H9 (cell line): Measurements from ENCODE around the gene PLXNC1. TPM values are rescaled to one million over a fixed set of nuclear protein-coding genes. Genes with fewer than 3 reads are reported as not detected.

Experiments used
- DNase-seq: peaks from one replicate; pipeline ENCODE4 v3.0.0-alpha.2; 2017
- H2AFZ ChIP-seq: one replicate; pipeline ENCODE4 v1.6.1; 2013; ENCODE audit warnings: mild to moderate bottlenecking, low read length, control low read depth, moderate library complexity
- H2AK5ac ChIP-seq: 2 replicates; pipeline ENCODE4 v1.6.1; 2013; ENCODE audit warnings: low read length, control low read depth, mixed read lengths; ENCODE audit not compliant: insufficient read length
- H2BK120ac ChIP-seq: one replicate; pipeline ENCODE4 v1.6.1; 2013; ENCODE audit warnings: low read depth, mild to moderate bottlenecking, low read length, control low read depth, inconsistent platforms; ENCODE audit not compliant: poor library complexity, severe bottlenecking
- H2BK12ac ChIP-seq: 2 replicates; pipeline ENCODE4 v1.6.1; 2013; ENCODE audit warnings: low read length, control low read depth, mixed read lengths, low read depth; ENCODE audit not compliant: insufficient read length
- H2BK15ac ChIP-seq: 2 replicates; pipeline ENCODE4 v1.6.1; 2013; ENCODE audit warnings: low read depth, low read length, control low read depth
- H2BK20ac ChIP-seq: one replicate; pipeline ENCODE4 v1.6.1; 2013; ENCODE audit warnings: low read depth, mild to moderate bottlenecking, low read length, control low read depth, inconsistent platforms; ENCODE audit not compliant: poor library complexity, severe bottlenecking
- H2BK5ac ChIP-seq: 2 replicates; pipeline ENCODE4 v1.6.1; 2013; ENCODE audit warnings: low read length, control low read depth, mixed read lengths; ENCODE audit not compliant: insufficient read length
- H3K14ac ChIP-seq: 2 replicates; pipeline ENCODE4 v1.6.1; 2013; ENCODE audit warnings: low read length, control low read depth; ENCODE audit not compliant: insufficient read depth
- H3K18ac ChIP-seq: 2 replicates; pipeline ENCODE4 v1.6.1; 2013; ENCODE audit warnings: low read depth, mild to moderate bottlenecking, mixed read lengths, low read length, control low read depth; ENCODE audit not compliant: insufficient read length
- H3K23ac ChIP-seq: 2 replicates; pipeline ENCODE4 v1.6.1; 2013; ENCODE audit warnings: low read length, control low read depth, mixed read lengths, low read depth; ENCODE audit not compliant: insufficient read length
- H3K23me2 ChIP-seq: 2 replicates; pipeline ENCODE4 v1.6.1; 2013; ENCODE audit warnings: low read depth, mild to moderate bottlenecking, mixed read lengths, low read length, control low read depth; ENCODE audit not compliant: insufficient read length, poor library complexity, severe bottlenecking
- H3K27ac ChIP-seq: 2 replicates; pipeline ENCODE4 v1.5.1; 2013; ENCODE audit warnings: low read length, control low read depth, mixed read lengths, low read depth; ENCODE audit not compliant: insufficient read length
- H3K27me3 ChIP-seq: 2 replicates; pipeline ENCODE4 v1.6.1; 2013; ENCODE audit warnings: low read length, control low read depth, inconsistent platforms; ENCODE audit not compliant: insufficient read depth
- H3K4ac ChIP-seq: 2 replicates; pipeline ENCODE4 v1.6.1; 2013; ENCODE audit warnings: low read depth, mild to moderate bottlenecking, control low read depth, inconsistent platforms, low read length, moderate library complexity
- H3K4me1 ChIP-seq: 2 replicates; pipeline ENCODE4 v1.6.1; 2013; ENCODE audit warnings: low read length, control low read depth, inconsistent platforms; ENCODE audit not compliant: insufficient read depth
- H3K4me2 ChIP-seq: 2 replicates; pipeline ENCODE4 v1.6.1; 2013; ENCODE audit warnings: low read length, control low read depth, mixed read lengths; ENCODE audit not compliant: insufficient read length, insufficient read depth
- H3K56ac ChIP-seq: 2 replicates; pipeline ENCODE4 v1.6.1; 2013; ENCODE audit warnings: low read depth, mild to moderate bottlenecking, mixed read lengths, low read length, control low read depth; ENCODE audit not compliant: insufficient read length
- H3K79me1 ChIP-seq: 2 replicates; pipeline ENCODE4 v1.6.1; 2013; ENCODE audit warnings: low read depth, mild to moderate bottlenecking, moderate library complexity, low read length, control low read depth, inconsistent platforms; ENCODE audit not compliant: insufficient read depth, poor library complexity, severe bottlenecking
- H3K79me2 ChIP-seq: 2 replicates; pipeline ENCODE4 v1.6.1; 2013; ENCODE audit warnings: low read length, control low read depth, inconsistent platforms; ENCODE audit not compliant: insufficient read depth
- H3K9ac ChIP-seq: 2 replicates; pipeline ENCODE4 v1.6.1; 2013; ENCODE audit warnings: low read length, control low read depth, mixed read lengths; ENCODE audit not compliant: insufficient read length; ENCODE audit errors: extremely low read depth
- H3K9me3 ChIP-seq: one replicate; pipeline ENCODE4 v1.6.1; 2013; ENCODE audit warnings: low read depth, low read length, inconsistent platforms; ENCODE audit not compliant: control insufficient read depth
- H3T11ph ChIP-seq: one replicate; pipeline ENCODE4 v1.6.1; 2013; ENCODE audit warnings: mild to moderate bottlenecking, low read length, control low read depth, inconsistent platforms
- H4K20me1 ChIP-seq: one replicate; pipeline ENCODE4 v1.6.1; 2013; ENCODE audit not compliant: control insufficient read depth, insufficient read length, insufficient read depth
- H4K5ac ChIP-seq: 2 replicates; pipeline ENCODE4 v1.6.1; 2013; ENCODE audit warnings: low read depth, mild to moderate bottlenecking, mixed read lengths, low read length, control low read depth; ENCODE audit not compliant: insufficient read length
- H4K8ac ChIP-seq: replicated peaks from 2 replicates; pipeline ENCODE4 v1.6.1; 2013; ENCODE audit warnings: low read length, control low read depth, mixed read lengths, low read depth; ENCODE audit not compliant: insufficient read length
- H4K91ac ChIP-seq: 2 replicates; pipeline ENCODE4 v1.6.1; 2013; ENCODE audit warnings: low read depth, mild to moderate bottlenecking, moderate library complexity, mixed read lengths, low read length, control low read depth; ENCODE audit not compliant: insufficient read length
- H3K27ac Mint-ChIP-seq, 3 experiments: 2 replicates in 2 of 3; 3 replicates in 1 of 3; pipeline ENCODE4 v1.8.0; 2020 to 2021; ENCODE audit warnings: mixed read lengths in 3 of 3, mild to moderate bottlenecking in 1 of 3, moderate library complexity in 1 of 3
- H3K27me3 Mint-ChIP-seq: 2 replicates; pipeline ENCODE4 v1.8.0; 2021; ENCODE audit warnings: low read depth, mild to moderate bottlenecking, moderate library complexity, mixed read lengths
- H3K36me3 Mint-ChIP-seq, 3 experiments: 2 replicates in 2 of 3; 3 replicates in 1 of 3; pipeline ENCODE4 v1.8.0; 2020 to 2021; ENCODE audit warnings: low read depth in 3 of 3, mixed read lengths in 3 of 3; ENCODE audit not compliant: insufficient read depth in 1 of 3
- H3K4me1 Mint-ChIP-seq, 2 experiments: 2 replicates each; pipeline ENCODE4 v1.8.0; 2020; ENCODE audit warnings: mixed read lengths in 2 of 2
- H3K4me3 Mint-ChIP-seq, 2 experiments: 2 replicates in 1 of 2; 3 replicates in 1 of 2; pipeline ENCODE4 v1.8.0; 2020 to 2021; ENCODE audit warnings: mild to moderate bottlenecking in 2 of 2, mixed read lengths in 2 of 2, moderate library complexity in 1 of 2
- H3K9me3 Mint-ChIP-seq, 2 experiments: 2 replicates in 1 of 2; 3 replicates in 1 of 2; pipeline ENCODE4 v1.8.0; 2020; ENCODE audit warnings: mild to moderate bottlenecking in 2 of 2, mixed read lengths in 2 of 2, moderate library complexity in 1 of 2
- CTCF ChIP-seq: fragments of 200-600 bp; sonication (generic); conservative IDR thresholded peaks from 3 replicates; pipeline ENCODE4 v1.8.0; 2021; ENCODE audit warnings: antibody characterized with exemption, mild to moderate bottlenecking
- WGBS: extraction: QIAGEN DNeasy Blood & Tissue Kit; methylation state at CpG from one replicate; pipeline ENCODE4 v1.1.7; 2013; ENCODE audit warnings: missing lambda C conversion rate, low lambda C conversion rate, mixed read lengths; ENCODE audit not compliant: insufficient read length; ENCODE audit errors: extremely low coverage; 5-methylcytosine and 5-hydroxymethylcytosine counted together
- total RNA-seq: library from RNA; stranded (reverse); gene quantifications from 2 replicates; pipeline ENCODE4 v1.2.1, GENCODE V29; 2021

The PLXNC1 gene
- total RNA-seq, 1 experiment from 2014 or later = 1.2 TPM

GRCh38 chr12:94179723-94180122 is 31.3 kb downstream of the PLXNC1 start:
- no peak overlapping the region for H4K91ac ChIP-seq
- no peak overlapping the region for H4K8ac ChIP-seq
- no peak overlapping the region for H2AK5ac ChIP-seq
- no peak overlapping the region for H3K27ac ChIP-seq
- H3T11ph ChIP-seq = no peak overlapping the region
- WGBS = no CpG with 5 or more reads among the region's 3 CpGs
- H2AFZ ChIP-seq = no peak overlapping the region
- H3K4me3 Mint-ChIP-seq = no peak overlapping the region
- no peak overlapping the region for H2BK12ac ChIP-seq
- H3K79me1 ChIP-seq = no peaks in the 10 kb centered on the region
- no peaks in the 10 kb centered on the region for H3K23me2 ChIP-seq
- no peak overlapping the region for H3K27ac Mint-ChIP-seq
- no peak for TF ChIP-seq CTCF
- peaks cover 6 to 9% of the 10 kb centered on the region in 2 experiments for H3K9me3 Mint-ChIP-seq
- H2BK120ac ChIP-seq = no peak overlapping the region
- H3K36me3 Mint-ChIP-seq = peaks cover 0 to 4% (median 0%) of the 10 kb centered on the region in 3 experiments; a peak in 2 of 7 replicates
- H4K5ac ChIP-seq = no peak overlapping the region
- no peaks in the 10 kb centered on the region for H3K4me1 Mint-ChIP-seq
- no peak overlapping the region for H3K56ac ChIP-seq
- no peak overlapping the region for H3K18ac ChIP-seq
- H3K9ac ChIP-seq = no peak overlapping the region
- H3K27me3 Mint-ChIP-seq = peaks cover 67% of the 10 kb centered on the region
- H3K4me1 ChIP-seq = no peaks in the 10 kb centered on the region
- H3K27me3 ChIP-seq = peaks cover 3% of the 10 kb centered on the region; the same call in 1 of the 2 replicates
- H3K79me2 ChIP-seq = no peaks in the 10 kb centered on the region
- H3K23ac ChIP-seq = no peak overlapping the region
- H3K9me3 ChIP-seq = no peaks in the 10 kb centered on the region
- H2BK20ac ChIP-seq = no peak overlapping the region
- H4K20me1 ChIP-seq = no peaks in the 10 kb centered on the region
- no peak for DNase-seq
- H3K14ac ChIP-seq = no peak overlapping the region
- H2BK5ac ChIP-seq = no peak overlapping the region
- H3K4ac ChIP-seq = no peak overlapping the region
- H2BK15ac ChIP-seq = no peak overlapping the region
- no peak overlapping the region for H3K4me2 ChIP-seq
